KMS-11 (cell line): Measurements from ENCODE around the gene NUAK2.

Experiments
- H2AFZ ChIP-seq: fragments of 200-600 bp; sonication (generic); 2 replicates; pipeline ENCODE4 v1.6.1; 2016; ENCODE audit warnings: antibody characterized with exemption, mixed run types, low read depth
- H3K27ac ChIP-seq: fragments of 200-600 bp; sonication (generic); 2 replicates; pipeline ENCODE4 v1.6.1; 2016; ENCODE audit warnings: mild to moderate bottlenecking, mixed run types
- H3K27me3 ChIP-seq: fragments of 200-600 bp; sonication (generic); 2 replicates; pipeline ENCODE4 v1.6.1; 2017; ENCODE audit warnings: mild to moderate bottlenecking, low read depth, mixed run types, moderate library complexity; ENCODE audit not compliant: insufficient read depth
- H3K36me3 ChIP-seq: fragments of 200-600 bp; sonication (generic); 2 replicates; pipeline ENCODE4 v1.6.1; 2017; ENCODE audit warnings: mild to moderate bottlenecking, mixed run types; ENCODE audit not compliant: insufficient read depth
- H3K4me1 ChIP-seq: fragments of 200-600 bp; sonication (generic); 2 replicates; pipeline ENCODE4 v1.6.1; 2016; ENCODE audit warnings: mild to moderate bottlenecking, low read depth, mixed run types; ENCODE audit not compliant: poor library complexity, severe bottlenecking
- H3K4me2 ChIP-seq: fragments of 200-600 bp; sonication (generic); 2 replicates; pipeline ENCODE4 v1.7.0; 2016; ENCODE audit warnings: mild to moderate bottlenecking, mixed run types
- H3K4me3 ChIP-seq: fragments of 200-600 bp; sonication (generic); IDR thresholded peaks from 2 replicates; pipeline ENCODE4 v1.6.1; 2017; ENCODE audit warnings: low read depth, low read length, mixed read lengths; ENCODE audit not compliant: insufficient read depth
- H3K79me2 ChIP-seq: fragments of 200-600 bp; sonication (generic); 2 replicates; pipeline ENCODE4 v1.6.1; 2016; ENCODE audit warnings: low read depth, mixed run types; ENCODE audit not compliant: insufficient read depth
- H3K9ac ChIP-seq: fragments of 200-600 bp; sonication (generic); 2 replicates; pipeline ENCODE4 v1.6.1; 2016; ENCODE audit warnings: mild to moderate bottlenecking, mixed run types
- H4K20me1 ChIP-seq: fragments of 200-600 bp; sonication (generic); 2 replicates; pipeline ENCODE4 v1.6.1; 2016; ENCODE audit warnings: mild to moderate bottlenecking, mixed run types; ENCODE audit not compliant: insufficient read depth
- TF ChIP-seq, protein P1 (sequence below): fragments of 200-600 bp; sonication (generic); conservative IDR thresholded peaks from 2 replicates; pipeline ENCODE4 v1.6.1; 2017; ENCODE audit warnings: low read depth, mild to moderate bottlenecking, antibody characterized with exemption, low read length, moderate library complexity, mixed read lengths

The NUAK2 gene

GRCh38 chr1:205321162-205321958, at the start of gene NUAK2:
Gene NUAK2 (minus strand): TSS chr1:205321745. CDS start chr1:205321628, 117 bp downstream.
- Histone ChIP-seq H2AFZ (peak within 1 kb of the TSS; percentile 98), H3K9ac (peak within 1 kb of the TSS; percentile 43; the same call in 1 of the 2 replicates), H4K20me1 (no peaks in the 10 kb centered on the region), H3K4me1 (peaks cover 63% of the 10 kb centered on the region), H3K27me3 (no peaks in the 10 kb centered on the region; the same call in 1 of the 2 replicates), H3K4me2 (peak within 1 kb of the TSS; percentile 94), H3K4me3 (peak within 1 kb of the TSS; percentile 93), H3K27ac (no peak within 1 kb of the TSS), H3K79me2 (peaks cover 11% of the 10 kb centered on the region; the same call in 1 of the 2 replicates), H3K36me3 (no peaks in the 10 kb centered on the region)
- TF ChIP-seq, protein P1, sequence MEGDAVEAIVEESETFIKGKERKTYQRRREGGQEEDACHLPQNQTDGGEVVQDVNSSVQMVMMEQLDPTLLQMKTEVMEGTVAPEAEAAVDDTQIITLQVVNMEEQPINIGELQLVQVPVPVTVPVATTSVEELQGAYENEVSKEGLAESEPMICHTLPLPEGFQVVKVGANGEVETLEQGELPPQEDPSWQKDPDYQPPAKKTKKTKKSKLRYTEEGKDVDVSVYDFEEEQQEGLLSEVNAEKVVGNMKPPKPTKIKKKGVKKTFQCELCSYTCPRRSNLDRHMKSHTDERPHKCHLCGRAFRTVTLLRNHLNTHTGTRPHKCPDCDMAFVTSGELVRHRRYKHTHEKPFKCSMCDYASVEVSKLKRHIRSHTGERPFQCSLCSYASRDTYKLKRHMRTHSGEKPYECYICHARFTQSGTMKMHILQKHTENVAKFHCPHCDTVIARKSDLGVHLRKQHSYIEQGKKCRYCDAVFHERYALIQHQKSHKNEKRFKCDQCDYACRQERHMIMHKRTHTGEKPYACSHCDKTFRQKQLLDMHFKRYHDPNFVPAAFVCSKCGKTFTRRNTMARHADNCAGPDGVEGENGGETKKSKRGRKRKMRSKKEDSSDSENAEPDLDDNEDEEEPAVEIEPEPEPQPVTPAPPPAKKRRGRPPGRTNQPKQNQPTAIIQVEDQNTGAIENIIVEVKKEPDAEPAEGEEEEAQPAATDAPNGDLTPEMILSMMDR, result peak; percentile 56

- no peak overlapping the region for H3K4me3 ChIP-seq
- H3K27me3 ChIP-seq, result no peaks in the 10 kb centered on the region
- peaks cover 5% of the 10 kb centered on the region for H3K4me1 ChIP-seq
- no peak overlapping the region for H2AFZ ChIP-seq
- no peak overlapping the region for H3K9ac ChIP-seq
- TF ChIP-seq, protein P1, result no peak
- H3K36me3 ChIP-seq, result no peaks in the 10 kb centered on the region
- H3K4me2 ChIP-seq, result no peak overlapping the region
- no peak overlapping the region for H3K27ac ChIP-seq
- H4K20me1 ChIP-seq, result no peaks in the 10 kb centered on the region
- no peaks in the 10 kb centered on the region for H3K79me2 ChIP-seq
Observed at GRCh38 chr1:205370780-205371179, 49.2 kb upstream of the NUAK2 start.

GRCh38 chr1:205369701-205370123, 48.2 kb upstream of the NUAK2 start:
- Histone ChIP-seq H3K27ac (no peak overlapping the region), H3K4me3 (no peak overlapping the region), H2AFZ (no peak overlapping the region)

DNA sequence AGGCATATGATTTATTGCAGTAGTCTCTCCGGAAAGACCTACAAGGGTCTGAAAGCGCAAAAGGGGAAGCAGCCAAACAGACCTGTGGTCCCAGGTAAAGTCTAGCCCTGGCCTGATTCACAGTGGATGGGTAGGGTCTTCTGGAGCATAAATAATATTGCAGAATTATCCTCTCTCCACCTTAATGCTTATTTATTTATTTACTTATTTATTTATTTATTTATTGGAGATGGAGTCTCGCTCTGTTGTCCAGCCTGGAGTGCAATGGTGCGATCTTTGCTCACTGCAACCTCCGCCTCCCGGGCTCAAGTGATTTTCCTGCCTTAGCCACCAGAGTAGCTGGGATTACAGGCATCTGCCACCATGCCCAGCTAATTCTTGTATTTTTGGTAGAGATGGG, 46.9 kb upstream of the NUAK2 start:
- Histone ChIP-seq H4K20me1 (no peaks in the 10 kb centered on the region), H3K9ac (no peak overlapping the region), H2AFZ (no peak overlapping the region), H3K4me2 (no peak overlapping the region), H3K27me3 (no peaks in the 10 kb centered on the region), H3K4me1 (no peaks in the 10 kb centered on the region), H3K27ac (no peak overlapping the region), H3K36me3 (no peaks in the 10 kb centered on the region), H3K4me3 (no peak overlapping the region), H3K79me2 (no peaks in the 10 kb centered on the region)
- TF ChIP-seq, protein P1, result no peak

More at GRCh38 chr1:205369701-205370123, 48.2 kb upstream of the NUAK2 start:
- Histone ChIP-seq H3K79me2 (no peaks in the 10 kb centered on the region), H3K9ac (no peak overlapping the region), H4K20me1 (no peaks in the 10 kb centered on the region), H3K4me2 (no peak overlapping the region), H3K4me1 (peaks cover 5% of the 10 kb centered on the region), H3K36me3 (no peaks in the 10 kb centered on the region), H3K27me3 (no peaks in the 10 kb centered on the region)
- TF ChIP-seq, protein P1, result no peak
